Body of pancreas (tissue), 4 donors: ENCODE data around the gene KIF13A. TPM values are rescaled to one million over a fixed set of nuclear protein-coding genes. Genes with fewer than 3 reads are reported as not detected.

Experiments used
- ATAC-seq: fragments of 150-250 bp; one replicate; pipeline ENCODE4 v1.9.1; 2016
- DNase-seq, 4 donors: peaks; one replicate each; pipeline ENCODE4 v3.0.0-alpha.2; 2019
- H3K27ac ChIP-seq, 4 donors: fragments of 200-600 bp; sonication (generic); 1 replicate in 3 of 4; 2 replicates in 1 of 4; pipeline versions ENCODE4 v1.5.1 to v1.6.1; 2016 to 2019; ENCODE audit warnings: mild to moderate bottlenecking in 1 of 4, mixed read lengths in 1 of 4, moderate library complexity in 1 of 4
- H3K27me3 ChIP-seq, 2 donors: fragments of 200-600 bp; sonication (generic); one replicate each; pipeline ENCODE4 v1.6.0; 2016; ENCODE audit warnings: mild to moderate bottlenecking in 1 of 2
- H3K36me3 ChIP-seq, 2 donors: fragments of 200-600 bp; sonication (generic); replicated peaks in 1 of 2; 2 replicates each; pipeline ENCODE4 v1.5.1; 2016; ENCODE audit warnings: low read depth in 2 of 2; ENCODE audit not compliant: insufficient read depth in 1 of 2
- H3K4me1 ChIP-seq: fragments of 200-600 bp; sonication (generic); one replicate; pipeline ENCODE4 v1.6.0; 2016
- H3K4me3 ChIP-seq, 2 donors: fragments of 200-600 bp; sonication (generic); 1 replicate in 1 of 2; 2 replicates in 1 of 2; pipeline ENCODE4 v1.5.1; 2016 to 2019
- H3K9me3 ChIP-seq, 3 donors: fragments of 200-600 bp; sonication (generic); 1 replicate in 2 of 3; 2 replicates in 1 of 3; pipeline ENCODE4 v1.5.1; 2016
- POLR2A ChIP-seq, 3 donors: fragments of 450-650 bp; IDR thresholded peaks; one replicate each; pipeline ENCODE4 v1.6.1; 2016; ENCODE audit warnings: antibody characterized with exemption in 3 of 3, mild to moderate bottlenecking in 2 of 3
- WGBS, 2 donors: methylation state at CpG; one replicate each; pipeline ENCODE4 v1.1.5; 2017; 5-methylcytosine and 5-hydroxymethylcytosine counted together
- intact Hi-C: fragments of 100-400 bp; cut with DNase I; formaldehyde crosslinking; loops from one replicate; pipeline ENCODE4 v1.15.1; 2023
- total RNA-seq, 2 donors: library from RNA; depleted of rRNA; stranded (reverse); fragments of >200 nt; gene quantifications; one replicate each; pipeline ENCODE4 v1.1.0, GENCODE V29; 2016
- TF ChIP-seq, protein P1 (sequence below), 7 experiments: fragments of 450-650 bp in 4 of 7; fragments of 200-600 bp in 3 of 7; sonication (generic) in 3 of 7; IDR thresholded peaks; one replicate each; pipeline ENCODE4 v1.5.1; 2016 to 2019; ENCODE audit warnings: antibody characterized with exemption in 7 of 7

The KIF13A gene
- total RNA-seq, 2 donors from 2014 or later = 13.2 to 17.1 TPM

DNA sequence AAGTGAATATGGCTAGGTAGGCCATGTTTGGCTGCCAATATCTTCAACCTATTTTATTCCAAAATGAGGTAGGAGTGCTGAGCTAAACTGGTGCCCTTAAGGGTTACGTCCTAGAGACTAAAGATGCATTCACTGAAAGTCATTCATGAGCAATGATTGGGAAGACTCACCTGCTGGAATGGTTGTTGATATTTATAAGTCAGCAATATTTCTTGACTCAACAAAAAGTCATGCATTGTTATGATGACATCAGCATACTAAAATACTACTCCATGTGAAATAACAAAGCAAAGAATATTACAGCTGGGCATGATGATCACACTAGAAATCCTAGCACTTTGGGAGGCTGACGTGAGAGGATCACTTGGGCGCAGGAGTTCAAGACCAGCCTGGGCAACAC is 263.1 kb downstream of the KIF13A start:
- intact Hi-C loops = no loop called here
- Histone ChIP-seq H3K4me1 (no peaks in the 10 kb centered on the region), H3K27me3 (no peaks in the 10 kb centered on the region), H3K27ac (no peak overlapping the region), H3K9me3 (no peaks in the 10 kb centered on the region), H3K36me3 (no peaks in the 10 kb centered on the region), H3K4me3 (no peak overlapping the region)
- 75 to 80% methylated on average over 3 of the region's 3 CpGs for WGBS, 2 donors
- ATAC-seq = no peak
- no peak for DNase-seq
- no peak for TF ChIP-seq POLR2A (IDR thresholded peaks at IDR 0.05)
- TF ChIP-seq, protein P1, sequence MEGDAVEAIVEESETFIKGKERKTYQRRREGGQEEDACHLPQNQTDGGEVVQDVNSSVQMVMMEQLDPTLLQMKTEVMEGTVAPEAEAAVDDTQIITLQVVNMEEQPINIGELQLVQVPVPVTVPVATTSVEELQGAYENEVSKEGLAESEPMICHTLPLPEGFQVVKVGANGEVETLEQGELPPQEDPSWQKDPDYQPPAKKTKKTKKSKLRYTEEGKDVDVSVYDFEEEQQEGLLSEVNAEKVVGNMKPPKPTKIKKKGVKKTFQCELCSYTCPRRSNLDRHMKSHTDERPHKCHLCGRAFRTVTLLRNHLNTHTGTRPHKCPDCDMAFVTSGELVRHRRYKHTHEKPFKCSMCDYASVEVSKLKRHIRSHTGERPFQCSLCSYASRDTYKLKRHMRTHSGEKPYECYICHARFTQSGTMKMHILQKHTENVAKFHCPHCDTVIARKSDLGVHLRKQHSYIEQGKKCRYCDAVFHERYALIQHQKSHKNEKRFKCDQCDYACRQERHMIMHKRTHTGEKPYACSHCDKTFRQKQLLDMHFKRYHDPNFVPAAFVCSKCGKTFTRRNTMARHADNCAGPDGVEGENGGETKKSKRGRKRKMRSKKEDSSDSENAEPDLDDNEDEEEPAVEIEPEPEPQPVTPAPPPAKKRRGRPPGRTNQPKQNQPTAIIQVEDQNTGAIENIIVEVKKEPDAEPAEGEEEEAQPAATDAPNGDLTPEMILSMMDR (IDR thresholded peaks at IDR 0.05) = no peak

DNA sequence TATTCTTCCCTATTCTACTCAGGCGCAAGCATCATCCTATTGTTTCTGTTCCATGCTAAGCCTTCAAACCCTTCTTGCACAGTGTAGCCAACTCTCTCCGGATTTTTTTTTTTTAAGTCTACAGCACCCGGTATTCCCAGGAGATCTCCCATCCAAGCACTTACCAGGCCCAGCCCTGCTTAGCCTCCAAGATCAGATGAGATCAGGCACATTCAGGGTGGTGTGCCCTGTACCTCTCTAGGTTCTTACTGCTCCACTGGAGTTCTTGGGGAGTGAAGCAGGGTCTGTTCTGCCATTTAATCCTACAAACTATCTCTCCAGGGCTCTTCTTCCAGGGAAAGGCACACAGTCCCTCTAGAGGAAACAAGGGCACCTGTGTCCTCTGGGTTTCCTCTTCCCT is 265.8 kb downstream of the KIF13A start:
- Histone ChIP-seq H3K27me3 (no peaks in the 10 kb centered on the region), H3K27ac (no peak overlapping the region), H3K9me3 (no peaks in the 10 kb centered on the region), H3K36me3 (no peaks in the 10 kb centered on the region), H3K4me3 (no peak overlapping the region), H3K4me1 (no peaks in the 10 kb centered on the region)
- DNase-seq (no peak), ATAC-seq (no peak)
- intact Hi-C loops = no loop called here
- no peak for TF ChIP-seq POLR2A (IDR thresholded peaks at IDR 0.05)
- TF ChIP-seq, protein P1 (IDR thresholded peaks at IDR 0.05) = no peak
- 53 to 62% methylated on average over 3 of the region's 3 CpGs for WGBS, 2 donors

DNA sequence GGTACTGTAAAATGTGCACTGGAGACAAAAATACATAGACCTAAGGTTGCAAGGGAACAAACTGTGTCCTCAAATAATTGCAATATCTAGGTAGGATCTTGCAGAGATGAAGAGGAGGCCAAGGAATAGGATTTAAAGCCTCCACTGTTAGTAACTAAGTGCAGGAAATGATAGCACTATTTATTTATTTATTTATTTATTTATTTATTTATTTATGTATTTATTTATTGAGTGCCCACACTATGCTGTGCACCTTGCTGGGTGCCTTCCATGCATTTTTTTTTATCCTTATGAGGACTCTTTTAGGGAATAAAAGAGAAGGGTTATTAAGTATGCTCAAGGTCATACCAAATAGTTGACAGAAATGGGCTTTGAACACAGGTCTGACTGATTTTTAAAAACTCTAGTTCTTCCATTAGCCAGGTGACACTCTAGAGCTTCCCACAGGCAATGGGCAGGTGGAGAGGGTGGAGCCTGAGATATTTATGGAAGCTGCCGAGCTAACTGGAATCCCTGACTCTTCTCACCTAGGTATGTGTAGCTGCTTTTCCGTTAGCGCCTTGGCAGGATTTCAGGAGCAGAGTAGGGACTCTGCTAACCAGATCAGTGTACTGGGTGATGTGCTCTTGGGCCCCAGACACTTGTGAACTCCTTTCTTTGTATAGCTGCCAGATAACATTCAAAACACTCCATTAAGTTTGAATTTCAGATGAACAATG is 268.0 kb downstream of the KIF13A start:
- intact Hi-C loops = no loop called here
- H3K9me3 ChIP-seq = no peaks in the 10 kb centered on the region
- ATAC-seq (no peak), DNase-seq (no peak)
- 32 to 56% methylated on average over 3 of the region's 3 CpGs for WGBS, 2 donors
- no peaks in the 10 kb centered on the region for H3K36me3 ChIP-seq
- TF ChIP-seq, protein P1 (IDR thresholded peaks at IDR 0.05) = no peak
- TF ChIP-seq POLR2A (IDR thresholded peaks at IDR 0.05) = no peak
- no peaks in the 10 kb centered on the region for H3K4me1 ChIP-seq
- H3K27ac ChIP-seq = no peak overlapping the region
- H3K27me3 ChIP-seq = no peaks in the 10 kb centered on the region
- H3K4me3 ChIP-seq = no peak overlapping the region

DNA sequence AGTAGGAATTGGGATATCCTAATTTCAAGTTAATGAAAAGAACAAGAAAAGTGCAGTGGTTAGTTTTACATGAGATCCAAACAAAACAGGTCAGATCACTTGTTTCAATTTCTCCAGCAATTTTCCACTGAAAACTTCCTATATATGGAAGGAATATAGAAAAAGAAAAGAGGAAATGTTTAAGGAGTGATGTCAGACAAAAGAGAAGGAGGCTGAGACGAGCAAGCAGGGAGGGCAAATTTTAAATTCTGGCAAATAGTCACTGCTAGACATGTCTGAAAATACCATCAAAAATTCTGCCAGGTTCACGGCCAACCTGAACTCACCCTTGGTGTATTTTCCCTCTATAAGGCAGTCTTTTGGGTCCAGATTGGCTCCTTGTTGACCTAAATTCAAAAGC is 271.2 kb downstream of the KIF13A start:
- no peaks in the 10 kb centered on the region for H3K36me3 ChIP-seq
- no peaks in the 10 kb centered on the region for H3K4me1 ChIP-seq
- DNase-seq (no peak), ATAC-seq (no peak)
- TF ChIP-seq, protein P1 (IDR thresholded peaks at IDR 0.05) = no peak
- intact Hi-C loops = no loop called here
- H3K4me3 ChIP-seq = no peak overlapping the region
- no peaks in the 10 kb centered on the region for H3K27me3 ChIP-seq
- no peaks in the 10 kb centered on the region for H3K9me3 ChIP-seq
- WGBS, 2 donors = 40 to 48% methylated on average over 2 of the region's 2 CpGs
- H3K27ac ChIP-seq = no peak overlapping the region
